H54 (cell line): ENCODE measurements around the gene VAV1.
"Not testable (repeated sequence)": the region's sequence is repeated elsewhere in the genome, so short reads cannot be mapped to it uniquely, and the experiment has no call there.

Experiments used
- DNase-seq: peaks from one replicate; pipeline ENCODE4 v3.0.0; 2011; ENCODE audit warnings: low spot score, mixed read lengths; ENCODE audit not compliant: insufficient read length
- FAIRE-seq: peaks from 3 replicates; lab custom pipeline; 2011; peaks lifted over from hg19 to GRCh38; lab: Jason Lieb, UNC
- POLR2A ChIP-seq: IDR thresholded peaks from 2 replicates; pipeline ENCODE4 v1.6.1; 2011; ENCODE audit warnings: low read depth, mild to moderate bottlenecking, low read length

The VAV1 gene

DNA sequence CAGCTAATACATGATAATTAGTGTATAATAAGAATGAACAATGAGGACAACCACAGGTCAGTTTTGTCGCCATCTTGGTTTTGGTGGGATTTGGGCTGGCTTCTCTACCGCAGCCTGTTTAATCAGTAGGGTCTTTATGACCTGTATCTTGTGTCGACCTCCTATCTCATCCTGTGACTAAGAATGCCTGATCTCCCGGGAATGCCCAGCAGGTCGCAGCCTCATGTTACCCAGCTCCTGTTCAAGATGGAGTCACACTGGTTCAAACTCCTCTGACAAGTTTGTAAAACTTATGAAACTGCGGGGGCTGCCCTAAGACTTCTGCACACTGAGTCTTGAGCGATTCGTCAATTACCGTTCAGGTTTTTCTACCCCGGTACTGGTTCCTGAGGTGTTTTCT is 93.3 kb downstream of the VAV1 start:
- no peak for FAIRE-seq
- no peak for TF ChIP-seq POLR2A
- no peak for DNase-seq

DNA sequence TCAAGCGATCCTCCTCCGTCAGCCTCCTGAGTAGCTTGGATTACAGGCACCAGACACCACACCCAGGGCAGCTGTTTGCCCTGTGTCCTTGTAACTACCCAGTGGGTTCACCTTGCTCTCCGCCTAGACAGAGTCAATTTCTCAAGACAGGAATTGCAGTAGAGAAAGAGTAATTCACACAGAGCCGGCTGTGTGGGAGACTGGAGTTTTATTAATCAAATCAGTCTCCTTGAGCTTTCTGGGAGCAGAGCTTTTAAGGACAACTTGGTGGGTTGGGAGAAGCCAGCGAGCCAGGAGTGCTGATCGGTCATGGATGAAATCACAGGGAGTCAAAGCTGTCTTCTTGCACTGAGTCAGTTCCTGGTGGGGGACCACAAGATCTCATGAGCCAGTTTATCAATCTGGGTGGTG is 94.2 kb downstream of the VAV1 start:
- FAIRE-seq (no peak), DNase-seq (no peak)
- TF ChIP-seq POLR2A = no peak

DNA sequence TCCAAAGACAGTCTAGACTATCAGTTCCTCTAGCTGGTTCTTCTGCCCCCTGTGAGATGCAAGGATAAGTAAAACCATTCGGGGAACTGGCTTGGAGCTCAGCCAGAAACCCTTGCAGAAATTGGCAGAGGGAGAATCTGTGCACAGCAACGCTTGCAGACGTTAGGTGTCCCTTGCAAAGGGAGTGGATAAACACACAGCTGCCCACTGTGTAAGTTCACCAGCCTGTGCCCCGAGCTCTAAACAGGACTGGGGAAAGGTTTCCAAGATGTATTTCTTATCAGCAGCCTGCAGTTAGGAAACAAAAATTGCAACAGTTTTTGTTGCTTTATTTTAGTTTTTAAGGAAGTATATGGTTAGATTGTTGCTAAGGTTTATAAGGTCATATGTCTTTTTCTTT is 95.8 kb downstream of the VAV1 start:
- FAIRE-seq (no peak), DNase-seq (no peak)

DNA sequence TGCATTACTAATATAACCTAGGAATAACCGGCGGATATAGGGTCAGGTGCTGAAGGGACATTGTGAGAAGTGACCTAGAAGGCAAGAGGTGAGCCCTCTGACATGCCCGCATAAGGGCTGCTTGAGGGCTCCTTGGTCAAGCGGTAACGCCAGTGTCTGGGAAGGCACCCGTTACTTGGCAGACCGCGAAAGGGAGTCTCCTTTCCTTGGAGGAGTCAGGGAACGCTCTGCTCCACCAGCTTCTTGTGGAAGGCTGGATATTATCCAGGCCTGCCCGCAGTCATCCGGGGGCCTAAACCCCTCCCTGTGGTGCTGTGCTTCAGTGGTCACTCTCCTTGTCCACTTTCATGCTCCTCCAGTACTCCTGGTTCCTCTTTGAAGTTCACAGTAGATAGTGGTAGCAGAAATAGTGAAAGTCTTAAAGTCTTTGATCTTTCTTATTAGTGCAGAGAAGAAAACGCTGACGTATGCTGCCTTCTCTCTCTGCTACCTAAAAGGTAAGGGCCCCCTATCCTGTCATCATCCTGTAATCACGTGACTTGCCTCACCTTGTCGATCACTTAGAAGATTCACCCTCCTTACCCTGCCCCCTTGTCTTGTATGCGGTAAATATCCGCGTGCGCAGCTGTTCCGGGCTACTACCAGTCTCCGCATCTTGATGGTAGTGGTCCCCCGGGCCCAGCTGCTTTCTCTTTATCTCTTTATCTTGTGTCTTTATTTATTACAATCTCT is 96.8 kb downstream of the VAV1 start:
- DNase-seq, FAIRE-seq: not testable (repeated sequence)

More for the DNA sequence above, 95.8 kb downstream of the VAV1 start:
- TF ChIP-seq POLR2A = no peak

GRCh38 chr19:6873708-6874431 is 101.4 kb downstream of the VAV1 start:
- TF ChIP-seq POLR2A = no peak
- DNase-seq (no peak), FAIRE-seq (no peak)

GRCh38 chr19:6875218-6875617 is 102.7 kb downstream of the VAV1 start:
- no peak for DNase-seq
- no peak for TF ChIP-seq POLR2A
- FAIRE-seq = no peak

GRCh38 chr19:6876748-6877147 is 104.2 kb downstream of the VAV1 start:
- no peak for TF ChIP-seq POLR2A
- FAIRE-seq (no peak), DNase-seq (no peak)

DNA sequence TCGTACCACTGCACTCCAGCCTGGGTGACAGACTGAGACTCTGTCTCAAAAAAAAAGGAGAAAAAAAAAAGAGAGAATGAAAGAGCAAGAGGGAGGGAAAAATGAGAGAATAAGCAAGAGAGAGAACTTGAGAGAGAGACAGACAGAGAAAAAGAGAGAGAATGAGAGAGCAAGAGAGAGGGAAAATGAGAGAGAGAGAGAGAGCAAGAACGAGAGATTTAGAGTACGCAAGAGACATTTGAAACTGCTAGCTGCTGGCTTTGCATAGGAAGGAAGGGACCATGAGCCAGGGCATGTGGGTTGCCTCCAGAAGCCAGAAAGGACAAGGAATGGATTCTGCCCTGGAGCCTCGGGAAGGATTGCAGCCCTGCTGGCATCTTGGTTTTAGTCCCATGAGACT is 105.3 kb downstream of the VAV1 start:
- no peak for TF ChIP-seq POLR2A
- FAIRE-seq (no peak), DNase-seq (no peak)

GRCh38 chr19:6886277-6886897 is 113.9 kb downstream of the VAV1 start:
- DNase-seq (no peak), FAIRE-seq (no peak)
- TF ChIP-seq POLR2A = no peak

GRCh38 chr19:6887316-6887715 is 114.8 kb downstream of the VAV1 start, which contains the start of gene ADGRE1:
ADGRE1 (plus strand) TSS chr19:6887579; CDS start chr19:6887609, 30 bp downstream.
- no peak for TF ChIP-seq POLR2A
- DNase-seq = no peak
- FAIRE-seq = no peak

DNA sequence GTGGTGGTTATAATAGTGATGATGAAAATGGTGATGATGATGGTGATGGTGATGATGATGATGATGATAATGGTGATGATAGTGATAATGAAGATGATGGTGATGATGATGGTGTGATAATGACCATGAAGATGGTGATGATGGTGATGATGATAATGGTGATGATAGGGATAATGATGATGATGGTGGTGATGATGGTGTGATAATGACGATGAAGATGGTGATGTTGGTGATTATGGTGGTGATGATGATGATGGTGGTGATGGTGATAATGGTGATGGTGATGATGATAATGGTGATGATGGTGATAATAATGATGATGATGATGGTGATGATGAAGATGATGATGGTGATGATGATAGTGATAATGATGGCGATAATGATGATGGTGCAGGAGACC is 116.5 kb downstream of the VAV1 start:
- no peak for FAIRE-seq
- no peak for DNase-seq
- TF ChIP-seq POLR2A = no peak

GRCh38 chr19:6890401-6890913 is 117.9 kb downstream of the VAV1 start:
- FAIRE-seq (no peak), DNase-seq (no peak)
- TF ChIP-seq POLR2A = no peak

GRCh38 chr19:6890938-6891337 is 118.4 kb downstream of the VAV1 start:
- DNase-seq = no peak
- FAIRE-seq = no peak
- no peak for TF ChIP-seq POLR2A

DNA sequence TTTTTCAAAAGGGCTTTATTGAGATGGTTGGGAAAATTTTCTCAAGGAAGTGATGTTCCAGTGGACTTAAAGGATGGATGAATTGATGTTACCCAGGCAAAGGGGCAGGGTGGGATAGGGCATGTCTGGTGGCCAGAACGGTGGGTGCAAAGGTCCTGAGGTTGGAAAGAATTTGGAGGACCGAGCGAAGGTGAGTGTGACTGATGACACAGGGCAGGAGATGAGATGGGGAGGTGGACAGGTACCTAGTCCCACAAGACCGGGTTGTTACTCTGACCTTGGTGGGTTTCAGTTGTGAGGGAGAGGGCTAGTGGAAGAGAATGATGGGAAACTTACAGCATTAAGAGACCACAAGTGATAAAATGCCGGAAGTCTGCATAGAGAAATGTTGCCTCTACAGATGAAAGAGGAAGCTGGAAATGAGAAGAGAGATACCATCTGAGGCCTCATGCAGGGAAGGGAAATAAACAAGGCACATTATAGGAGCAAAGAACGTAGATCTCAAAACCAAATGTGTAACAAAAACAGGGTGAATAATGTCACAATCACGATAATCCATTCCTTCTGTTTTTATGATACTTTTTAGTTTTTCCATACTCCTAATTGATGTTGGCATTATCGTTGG is 119.4 kb downstream of the VAV1 start:
- DNase-seq (no peak), FAIRE-seq (no peak)
- no peak for TF ChIP-seq POLR2A
